Heart right ventricle (tissue), 16 donors: Measurements from ENCODE around the gene PEMT. TPM values are rescaled to one million over a fixed set of nuclear protein-coding genes. Genes with fewer than 3 reads are reported as not detected.

Experiments used
- ATAC-seq, 8 donors: fragments of 200-7000 bp; cut with Tn5 transposase; one replicate each; pipeline ENCODE4 v1.9.1; 2020; ENCODE audit warnings: mild to moderate bottlenecking in 8 of 8, moderate library complexity in 8 of 8, moderate number of reproducible peaks in 1 of 8
- DNase-seq, 2 donors: peaks; one replicate each; pipeline ENCODE4 v3.0.0-alpha.2; 2020
- H3K27ac ChIP-seq, 10 donors: fragments of 200-600 bp; sonication (generic) in 2 of 10; one replicate each; pipeline versions ENCODE4 v1.5.0 to v1.8.0; 2020 to 2022; ENCODE audit warnings: mild to moderate bottlenecking in 3 of 10
- H3K27me3 ChIP-seq, 7 donors: fragments of 200-600 bp; one replicate each; pipeline ENCODE4 v1.8.0; 2021 to 2022; ENCODE audit warnings: mild to moderate bottlenecking in 2 of 7
- H3K36me3 ChIP-seq, 9 donors: fragments of 200-600 bp; sonication (generic) in 1 of 9; one replicate each; pipeline versions ENCODE4 v1.5.0 to v1.8.0; 2020 to 2022; ENCODE audit warnings: mild to moderate bottlenecking in 2 of 9
- H3K4me1 ChIP-seq, 9 donors: fragments of 200-600 bp; sonication (generic) in 1 of 9; one replicate each; pipeline versions ENCODE4 v1.5.0 to v1.8.0; 2020 to 2022; ENCODE audit warnings: mild to moderate bottlenecking in 4 of 9
- H3K4me3 ChIP-seq, 10 donors: fragments of 200-600 bp; sonication (generic) in 2 of 10; one replicate each; pipeline versions ENCODE4 v1.5.0 to v1.8.0; 2020 to 2022; ENCODE audit warnings: mild to moderate bottlenecking in 7 of 10, moderate library complexity in 2 of 10
- H3K9me3 ChIP-seq, 11 donors: fragments of 200-600 bp in 10 of 11; sonication (generic) in 2 of 11; one replicate each; pipeline versions ENCODE4 v1.5.0 to v1.8.0; 2013 to 2022; ENCODE audit warnings: mild to moderate bottlenecking in 2 of 11, control low read depth in 1 of 11, moderate library complexity in 1 of 11
- CTCF ChIP-seq, 9 donors: fragments of 200-600 bp; sonication (generic) in 2 of 9; IDR thresholded peaks; one replicate each; pipeline versions ENCODE4 v1.5.0 to v1.8.0; 2021 to 2022; ENCODE audit warnings: antibody characterized with exemption in 9 of 9, mild to moderate bottlenecking in 5 of 9, moderate library complexity in 1 of 9
- WGBS, 2 donors: extraction: QIAGEN DNeasy Blood & Tissue Kit; methylation state at CpG; one replicate each; pipeline ENCODE4 v1.1.7; 2013; ENCODE audit warnings: inconsistent platforms in 1 of 2; 5-methylcytosine and 5-hydroxymethylcytosine counted together
- intact Hi-C, 10 donors: fragments of 100-400 bp; cut with DNase I; formaldehyde crosslinking; loops; one replicate each; pipeline versions ENCODE4 v1.11.1 to v1.14.2; 2022
- polyA plus RNA-seq, 2 donors: library from polyadenylated mRNA; stranded (reverse); fragments of 200-250 nt; gene quantifications; one replicate each; pipeline ENCODE4 v1.2.3, GENCODE V29; 2013
- total RNA-seq, 10 donors: library from RNA; stranded (reverse); fragmentation: NEBNext Ultra II Directional in 3 of 10; extraction: Animal tissue kit (Norgen Biotek cat#: 25700) in 3 of 10; gene quantifications; one replicate each; pipeline versions ENCODE4 v1.2.1 to v1.2.4, GENCODE V29; 2021 to 2023
- donor health status: Arrhythmogenic right ventricular cardiomyopathy.
- donor health status: ischemic (EF 13 %, LVEDD 7.1; RV severe dilation, severe dysfunction).
- donor health status: healthy with polysubstance abuse.
- donor health status: DM: no; HTN: yes; CAD: no.
- donor health status: DM: no; HTN: no; CAD: no.
- donor health status: ischemic (EF 25% LVEDD 6.9; RV normal size, moderate dysfunction).
- donor health status: ischemic (EF 25% LVEDD 5.7; RV mildly dilated, moderate dysfunction).
- donor health status: healthy.
- donor health status: DM: yes; HTN: yes; CAD: no.
- donor health status: Ischemic cardiomyopathy.
- donor health status: ischemic (EF 35%, LVEDD 5.7; RV mildly dilated, moderate dysfunction).
- donor health status: nonischemic (EF 11% LVEDD 7.7; RV severe dilation, severe dysfunction).
- donor health status: DM: yes; HTN: yes; CAD: no.
- donor health status: PGD.
- donor health status: ischemic (EF 29% LVEDD 5.4; RV normal size, mild dysfunction).
- donor health status: nonischemic (EF 23%, LVEDD 6.1; RV moderate dilation, normal function).

The PEMT gene
- total and polyA plus RNA-seq, 12 donors, result 13.5 to 55.2 (median 22.0) TPM

DNA sequence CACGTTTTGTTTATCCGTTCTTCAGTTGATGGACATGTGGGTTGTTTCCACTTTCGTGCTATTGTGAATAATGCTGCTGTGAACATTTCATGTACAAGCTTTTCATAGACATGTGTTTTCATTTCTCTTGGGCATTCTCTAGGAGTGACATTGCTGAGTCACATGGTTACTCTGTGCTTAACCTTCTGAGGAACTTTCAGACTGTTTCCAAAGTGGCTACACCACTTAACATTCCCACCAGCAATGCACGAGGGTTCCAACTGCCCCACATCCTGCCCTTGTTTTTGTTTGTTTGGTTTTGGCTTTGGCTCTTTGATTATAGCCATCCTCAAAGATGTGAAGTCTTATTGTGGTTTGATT, 14.2 kb upstream of the PEMT start:
- Histone ChIP-seq H3K9me3 (no peaks in the 10 kb centered on the region), H3K27ac (peak overlapping the region in 1 of 10 donors; percentile 9), H3K36me3 (no peaks in the 10 kb centered on the region), H3K27me3 (no peaks in the 10 kb centered on the region), H3K4me1 (peaks cover 0 to 20% (median 11%) of the 10 kb centered on the region in 9 donors), H3K4me3 (no peak overlapping the region)
- WGBS, 2 donors, result 46 to 48% methylated on average over 4 of the region's 4 CpGs
- ATAC-seq, result peak in 3 of 8 donors; percentile 50 to 67 (median 61)
- DNase-seq, result no peak
- TF ChIP-seq CTCF (IDR thresholded peaks at IDR 0.05), result no peak
- intact Hi-C loops, result no loop called here

- intact Hi-C loops, result no loop called here
- H3K36me3 ChIP-seq, result no peaks in the 10 kb centered on the region
- H3K27me3 ChIP-seq, result no peaks in the 10 kb centered on the region
- no peak for DNase-seq
- 83 to 94% methylated on average over 14 of the region's 14 CpGs for WGBS, 2 donors
- H3K9me3 ChIP-seq, result no peaks in the 10 kb centered on the region
- H3K4me1 ChIP-seq, result peaks cover 0 to 20% (median 11%) of the 10 kb centered on the region in 9 donors
- no peak overlapping the region for H3K4me3 ChIP-seq
- TF ChIP-seq CTCF (IDR thresholded peaks at IDR 0.05), result no peak
- ATAC-seq, result no peak
- H3K27ac ChIP-seq, result no peak overlapping the region
Observed at GRCh38 chr17:17605083-17605728, 13.7 kb upstream of the PEMT start.

DNA sequence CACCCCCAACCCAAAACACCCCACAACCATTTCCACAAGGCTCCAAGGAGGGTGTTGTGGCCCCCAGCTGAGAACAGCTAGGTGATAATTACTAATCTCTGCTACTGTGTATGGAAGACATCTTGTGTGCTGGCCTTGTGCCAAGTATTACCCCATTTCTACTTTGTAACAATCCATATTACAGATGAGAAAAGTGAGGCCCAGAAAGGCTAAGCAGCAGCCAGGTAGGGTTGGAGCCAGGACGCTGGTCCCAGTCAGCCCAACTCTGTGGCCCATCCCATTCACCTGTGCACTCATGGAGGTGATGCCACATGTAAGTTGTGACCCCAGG, 12.4 kb upstream of the PEMT start:
- no peaks in the 10 kb centered on the region for H3K36me3 ChIP-seq
- DNase-seq (no peak), ATAC-seq (no peak)
- no peak for TF ChIP-seq CTCF (IDR thresholded peaks at IDR 0.05)
- intact Hi-C loops, result no loop called here
- WGBS, 2 donors, result 100% methylated on average over 1 of the region's 1 CpG
- H3K27me3 ChIP-seq, result no peaks in the 10 kb centered on the region
- no peak overlapping the region for H3K27ac ChIP-seq
- peaks cover 0 to 20% (median 11%) of the 10 kb centered on the region in 9 donors for H3K4me1 ChIP-seq
- H3K9me3 ChIP-seq, result no peaks in the 10 kb centered on the region
- no peak overlapping the region for H3K4me3 ChIP-seq

GRCh38 chr17:17603178-17603894, 11.8 kb upstream of the PEMT start:
- peaks cover 0 to 20% (median 11%) of the 10 kb centered on the region in 9 donors for H3K4me1 ChIP-seq
- H3K36me3 ChIP-seq, result no peaks in the 10 kb centered on the region
- H3K4me3 ChIP-seq, result no peak overlapping the region
- 70 to 72% methylated on average over 15 of the region's 15 CpGs for WGBS, 2 donors
- no peaks in the 10 kb centered on the region for H3K9me3 ChIP-seq
- intact Hi-C loops, result no loop called here
- DNase-seq, result no peak
- no peaks in the 10 kb centered on the region for H3K27me3 ChIP-seq
- no peak overlapping the region for H3K27ac ChIP-seq
- no peak for TF ChIP-seq CTCF (IDR thresholded peaks at IDR 0.05)
- no peak for ATAC-seq
